A549 (cell line): ENCODE results near the gene ALOX5.

Experiments used
- TF ChIP-seq, protein P1 (sequence below): IDR thresholded peaks from 2 replicates; pipeline ENCODE4 v1.6.1; 2012
- TF ChIP-seq, protein P2 (sequence below): fragments of 200-600 bp; sonication (generic); IDR thresholded peaks from 2 replicates; pipeline ENCODE4 v1.6.1; 2016; ENCODE audit warnings: antibody characterized with exemption, mild to moderate bottlenecking, moderate library complexity
- TF ChIP-seq, protein P3 (sequence below): fragments of >200 bp; sonication (Bioruptor Twin); formaldehyde crosslinking; IDR thresholded peaks from 3 replicates; pipeline ENCODE4 v1.5.1; 2016
- TF ChIP-seq, protein P4 (sequence below): fragments of 250-450 bp; sonication (Bioruptor Pico); IDR thresholded peaks from 2 replicates; pipeline ENCODE4 v1.5.0; 2021; ENCODE audit warnings: mild to moderate bottlenecking, moderate library complexity, borderline replicate concordance

- TF ChIP-seq, protein P1, sequence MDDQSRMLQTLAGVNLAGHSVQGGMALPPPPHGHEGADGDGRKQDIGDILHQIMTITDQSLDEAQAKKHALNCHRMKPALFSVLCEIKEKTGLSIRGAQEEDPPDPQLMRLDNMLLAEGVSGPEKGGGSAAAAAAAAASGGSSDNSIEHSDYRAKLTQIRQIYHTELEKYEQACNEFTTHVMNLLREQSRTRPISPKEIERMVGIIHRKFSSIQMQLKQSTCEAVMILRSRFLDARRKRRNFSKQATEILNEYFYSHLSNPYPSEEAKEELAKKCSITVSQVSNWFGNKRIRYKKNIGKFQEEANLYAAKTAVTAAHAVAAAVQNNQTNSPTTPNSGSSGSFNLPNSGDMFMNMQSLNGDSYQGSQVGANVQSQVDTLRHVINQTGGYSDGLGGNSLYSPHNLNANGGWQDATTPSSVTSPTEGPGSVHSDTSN = no peak
- TF ChIP-seq, protein P2, sequence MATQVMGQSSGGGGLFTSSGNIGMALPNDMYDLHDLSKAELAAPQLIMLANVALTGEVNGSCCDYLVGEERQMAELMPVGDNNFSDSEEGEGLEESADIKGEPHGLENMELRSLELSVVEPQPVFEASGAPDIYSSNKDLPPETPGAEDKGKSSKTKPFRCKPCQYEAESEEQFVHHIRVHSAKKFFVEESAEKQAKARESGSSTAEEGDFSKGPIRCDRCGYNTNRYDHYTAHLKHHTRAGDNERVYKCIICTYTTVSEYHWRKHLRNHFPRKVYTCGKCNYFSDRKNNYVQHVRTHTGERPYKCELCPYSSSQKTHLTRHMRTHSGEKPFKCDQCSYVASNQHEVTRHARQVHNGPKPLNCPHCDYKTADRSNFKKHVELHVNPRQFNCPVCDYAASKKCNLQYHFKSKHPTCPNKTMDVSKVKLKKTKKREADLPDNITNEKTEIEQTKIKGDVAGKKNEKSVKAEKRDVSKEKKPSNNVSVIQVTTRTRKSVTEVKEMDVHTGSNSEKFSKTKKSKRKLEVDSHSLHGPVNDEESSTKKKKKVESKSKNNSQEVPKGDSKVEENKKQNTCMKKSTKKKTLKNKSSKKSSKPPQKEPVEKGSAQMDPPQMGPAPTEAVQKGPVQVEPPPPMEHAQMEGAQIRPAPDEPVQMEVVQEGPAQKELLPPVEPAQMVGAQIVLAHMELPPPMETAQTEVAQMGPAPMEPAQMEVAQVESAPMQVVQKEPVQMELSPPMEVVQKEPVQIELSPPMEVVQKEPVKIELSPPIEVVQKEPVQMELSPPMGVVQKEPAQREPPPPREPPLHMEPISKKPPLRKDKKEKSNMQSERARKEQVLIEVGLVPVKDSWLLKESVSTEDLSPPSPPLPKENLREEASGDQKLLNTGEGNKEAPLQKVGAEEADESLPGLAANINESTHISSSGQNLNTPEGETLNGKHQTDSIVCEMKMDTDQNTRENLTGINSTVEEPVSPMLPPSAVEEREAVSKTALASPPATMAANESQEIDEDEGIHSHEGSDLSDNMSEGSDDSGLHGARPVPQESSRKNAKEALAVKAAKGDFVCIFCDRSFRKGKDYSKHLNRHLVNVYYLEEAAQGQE = no peak
- TF ChIP-seq, protein P3, sequence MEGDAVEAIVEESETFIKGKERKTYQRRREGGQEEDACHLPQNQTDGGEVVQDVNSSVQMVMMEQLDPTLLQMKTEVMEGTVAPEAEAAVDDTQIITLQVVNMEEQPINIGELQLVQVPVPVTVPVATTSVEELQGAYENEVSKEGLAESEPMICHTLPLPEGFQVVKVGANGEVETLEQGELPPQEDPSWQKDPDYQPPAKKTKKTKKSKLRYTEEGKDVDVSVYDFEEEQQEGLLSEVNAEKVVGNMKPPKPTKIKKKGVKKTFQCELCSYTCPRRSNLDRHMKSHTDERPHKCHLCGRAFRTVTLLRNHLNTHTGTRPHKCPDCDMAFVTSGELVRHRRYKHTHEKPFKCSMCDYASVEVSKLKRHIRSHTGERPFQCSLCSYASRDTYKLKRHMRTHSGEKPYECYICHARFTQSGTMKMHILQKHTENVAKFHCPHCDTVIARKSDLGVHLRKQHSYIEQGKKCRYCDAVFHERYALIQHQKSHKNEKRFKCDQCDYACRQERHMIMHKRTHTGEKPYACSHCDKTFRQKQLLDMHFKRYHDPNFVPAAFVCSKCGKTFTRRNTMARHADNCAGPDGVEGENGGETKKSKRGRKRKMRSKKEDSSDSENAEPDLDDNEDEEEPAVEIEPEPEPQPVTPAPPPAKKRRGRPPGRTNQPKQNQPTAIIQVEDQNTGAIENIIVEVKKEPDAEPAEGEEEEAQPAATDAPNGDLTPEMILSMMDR = no peak
- TF ChIP-seq, protein P4, sequence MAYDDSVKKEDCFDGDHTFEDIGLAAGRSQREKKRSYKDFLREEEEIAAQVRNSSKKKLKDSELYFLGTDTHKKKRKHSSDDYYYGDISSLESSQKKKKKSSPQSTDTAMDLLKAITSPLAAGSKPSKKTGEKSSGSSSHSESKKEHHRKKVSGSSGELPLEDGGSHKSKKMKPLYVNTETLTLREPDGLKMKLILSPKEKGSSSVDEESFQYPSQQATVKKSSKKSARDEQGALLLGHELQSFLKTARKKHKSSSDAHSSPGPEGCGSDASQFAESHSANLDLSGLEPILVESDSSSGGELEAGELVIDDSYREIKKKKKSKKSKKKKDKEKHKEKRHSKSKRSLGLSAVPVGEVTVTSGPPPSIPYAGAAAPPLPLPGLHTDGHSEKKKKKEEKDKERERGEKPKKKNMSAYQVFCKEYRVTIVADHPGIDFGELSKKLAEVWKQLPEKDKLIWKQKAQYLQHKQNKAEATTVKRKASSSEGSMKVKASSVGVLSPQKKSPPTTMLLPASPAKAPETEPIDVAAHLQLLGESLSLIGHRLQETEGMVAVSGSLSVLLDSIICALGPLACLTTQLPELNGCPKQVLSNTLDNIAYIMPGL (CRISPR knock-in tag) = no peak
Observed at GRCh38 chr10:45456233-45456632, 82.2 kb downstream of the ALOX5 start.
